ENCODE measurements around the gene ULK2. TPM values are rescaled to one million over a fixed set of nuclear protein-coding genes. Genes with fewer than 3 reads are reported as not detected.

ULK2 gene
- total RNA-seq, 1 experiment from 2014 or later, result 12.9 TPM

DNA sequence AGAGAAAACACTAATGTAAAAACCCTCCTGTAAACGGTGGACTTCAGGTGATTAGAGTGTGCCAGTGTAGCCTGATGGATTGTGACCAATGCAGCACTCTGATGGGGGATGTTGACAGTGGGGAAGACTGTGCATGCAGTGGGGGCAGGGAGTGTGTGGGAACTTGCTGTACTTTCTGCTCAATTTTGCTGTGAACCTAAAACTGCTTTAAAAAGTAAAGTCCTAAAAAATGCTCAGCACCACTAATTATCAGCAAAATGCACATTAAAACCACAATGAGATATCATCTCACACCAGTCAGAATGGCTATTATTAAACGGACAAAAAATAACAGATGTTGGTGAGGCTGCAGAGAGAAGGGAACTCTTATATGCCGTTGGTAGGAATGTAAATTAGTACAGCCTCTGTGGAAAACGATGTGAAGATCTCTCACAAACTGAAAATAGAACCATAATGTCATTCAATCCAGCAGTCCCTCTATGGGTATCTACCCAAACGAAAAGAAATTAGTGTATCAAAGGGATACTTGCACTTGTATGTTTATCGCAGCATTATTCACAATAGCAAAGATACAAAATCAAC, 9.7 kb upstream of the ULK2 start:
- DNase-seq (ENCODE audit: low spot score), result no peak
- Histone ChIP-seq H3K9me3 (ENCODE audit: low read depth, low read length, poor library complexity, severe bottlenecking) (no peaks in the 10 kb centered on the region), H3K27me3 (replicated peaks; ENCODE audit: insufficient read depth, low read depth, low read length, poor library complexity) (no peaks in the 10 kb centered on the region), H3K36me3 (ENCODE audit: insufficient read depth, low read length, poor library complexity, severe bottlenecking) (no peaks in the 10 kb centered on the region), H3K4me1 (ENCODE audit: insufficient read depth, low read length, poor library complexity, severe bottlenecking) (no peaks in the 10 kb centered on the region), H3K27ac (ENCODE audit: low read depth, low read length, poor library complexity, severe bottlenecking) (no peak overlapping the region), H3K4me3 (ENCODE audit: low read depth, low read length, poor library complexity, severe bottlenecking) (no peak overlapping the region)
- no TSS peak for BruUV-seq (replicated peaks)
- intact Hi-C loops (cut with micrococcal nuclease; ENCODE audit: unreplicated experiment), result no loop called here
- ChIA-PET POLR2A (ENCODE audit: low non-redundant PET) (no interaction called here), CTCF (no interaction called here)
- TF ChIP-seq, protein P1, sequence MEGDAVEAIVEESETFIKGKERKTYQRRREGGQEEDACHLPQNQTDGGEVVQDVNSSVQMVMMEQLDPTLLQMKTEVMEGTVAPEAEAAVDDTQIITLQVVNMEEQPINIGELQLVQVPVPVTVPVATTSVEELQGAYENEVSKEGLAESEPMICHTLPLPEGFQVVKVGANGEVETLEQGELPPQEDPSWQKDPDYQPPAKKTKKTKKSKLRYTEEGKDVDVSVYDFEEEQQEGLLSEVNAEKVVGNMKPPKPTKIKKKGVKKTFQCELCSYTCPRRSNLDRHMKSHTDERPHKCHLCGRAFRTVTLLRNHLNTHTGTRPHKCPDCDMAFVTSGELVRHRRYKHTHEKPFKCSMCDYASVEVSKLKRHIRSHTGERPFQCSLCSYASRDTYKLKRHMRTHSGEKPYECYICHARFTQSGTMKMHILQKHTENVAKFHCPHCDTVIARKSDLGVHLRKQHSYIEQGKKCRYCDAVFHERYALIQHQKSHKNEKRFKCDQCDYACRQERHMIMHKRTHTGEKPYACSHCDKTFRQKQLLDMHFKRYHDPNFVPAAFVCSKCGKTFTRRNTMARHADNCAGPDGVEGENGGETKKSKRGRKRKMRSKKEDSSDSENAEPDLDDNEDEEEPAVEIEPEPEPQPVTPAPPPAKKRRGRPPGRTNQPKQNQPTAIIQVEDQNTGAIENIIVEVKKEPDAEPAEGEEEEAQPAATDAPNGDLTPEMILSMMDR (conservative IDR thresholded peaks at IDR 0.05; ENCODE audit: low read depth, low read length), result no peak
- TF ChIP-seq EZH2 (IDR thresholded peaks at IDR 0.05; ENCODE audit: borderline replicate concordance, low read depth, low read length, poor library complexity, severe bottlenecking), result no peak

DNA sequence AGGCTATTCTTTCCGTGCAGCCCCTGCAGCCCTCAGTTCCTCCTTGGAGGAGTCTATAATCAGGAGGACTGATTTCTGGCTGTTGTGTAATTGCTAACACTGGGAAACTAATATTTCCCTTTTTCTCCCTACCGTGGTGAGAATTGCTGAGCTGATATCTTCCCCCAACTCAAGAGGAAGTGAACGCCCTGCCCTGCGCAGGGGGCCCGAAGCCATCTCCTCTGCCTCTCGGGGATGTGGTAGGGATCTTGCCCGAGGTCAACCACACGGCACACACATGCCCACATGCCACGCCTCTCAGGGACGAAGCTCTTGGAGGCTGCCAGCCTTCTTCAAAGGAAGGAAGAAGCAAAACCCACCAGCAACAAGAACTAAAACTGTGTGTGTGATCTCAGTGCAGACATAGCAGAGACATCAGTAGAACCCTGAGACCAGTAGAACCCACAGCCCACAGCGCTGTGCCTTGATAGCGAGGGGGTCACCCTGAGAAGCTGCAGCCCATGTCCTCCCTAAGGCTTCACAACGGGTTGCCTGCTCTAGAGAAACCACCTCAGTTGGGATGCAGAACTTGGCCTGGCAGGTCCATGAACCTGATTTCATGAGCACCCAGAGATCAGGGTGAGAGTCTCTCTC, 8.9 kb upstream of the ULK2 start:
- no TSS peak for BruUV-seq (replicated peaks)
- TF ChIP-seq, protein P1 (conservative IDR thresholded peaks at IDR 0.05; ENCODE audit: low read depth, low read length), result no peak
- CTCF ChIA-PET, result no interaction called here
- Histone ChIP-seq H3K27ac (ENCODE audit: low read depth, low read length, poor library complexity, severe bottlenecking) (no peak overlapping the region), H3K36me3 (ENCODE audit: insufficient read depth, low read length, poor library complexity, severe bottlenecking) (no peaks in the 10 kb centered on the region), H3K27me3 (replicated peaks; ENCODE audit: insufficient read depth, low read depth, low read length, poor library complexity) (no peaks in the 10 kb centered on the region), H3K4me1 (ENCODE audit: insufficient read depth, low read length, poor library complexity, severe bottlenecking) (no peaks in the 10 kb centered on the region), H3K4me3 (ENCODE audit: low read depth, low read length, poor library complexity, severe bottlenecking) (no peak overlapping the region), H3K9me3 (ENCODE audit: low read depth, low read length, poor library complexity, severe bottlenecking) (no peaks in the 10 kb centered on the region)
- POLR2A ChIA-PET (ENCODE audit: low non-redundant PET), result no interaction called here
- intact Hi-C loops (cut with micrococcal nuclease; ENCODE audit: unreplicated experiment), result no loop called here
- DNase-seq (ENCODE audit: low spot score), result no peak

DNA sequence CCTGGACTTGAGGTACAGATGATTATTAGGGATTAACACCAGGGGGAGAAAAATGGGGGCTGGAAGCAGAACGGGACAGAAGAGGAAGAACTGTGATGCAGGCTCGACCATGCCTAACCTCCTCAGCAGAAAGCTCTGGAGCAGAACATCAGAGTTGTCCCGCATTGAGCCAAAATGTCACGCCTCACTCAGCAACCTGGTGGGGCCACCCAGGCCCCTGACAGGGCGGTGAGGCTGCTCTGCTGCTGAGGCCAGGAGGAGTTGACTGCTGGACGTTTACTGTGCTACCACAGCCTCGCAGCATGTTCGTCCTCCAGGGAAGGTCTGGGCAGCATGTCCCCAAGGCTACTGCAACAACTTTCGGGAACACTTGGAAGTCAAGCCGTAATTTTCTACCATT, 6.5 kb upstream of the ULK2 start:
- no peak for TF ChIP-seq EZH2 (IDR thresholded peaks at IDR 0.05; ENCODE audit: borderline replicate concordance, low read depth, low read length, poor library complexity, severe bottlenecking)
- TF ChIP-seq, protein P1 (conservative IDR thresholded peaks at IDR 0.05; ENCODE audit: low read depth, low read length), result no peak
- BruUV-seq (replicated peaks), result no TSS peak
- no peaks in the 10 kb centered on the region for H3K27me3 ChIP-seq (replicated peaks; ENCODE audit: insufficient read depth, low read depth, low read length, poor library complexity)
- no peaks in the 10 kb centered on the region for H3K4me1 ChIP-seq (ENCODE audit: insufficient read depth, low read length, poor library complexity, severe bottlenecking)
- intact Hi-C loops (cut with micrococcal nuclease; ENCODE audit: unreplicated experiment), result no loop called here
- H3K36me3 ChIP-seq (ENCODE audit: insufficient read depth, low read length, poor library complexity, severe bottlenecking), result no peaks in the 10 kb centered on the region
- H3K27ac ChIP-seq (ENCODE audit: low read depth, low read length, poor library complexity, severe bottlenecking), result no peak overlapping the region
- DNase-seq (ENCODE audit: low spot score), result no peak
- CTCF ChIA-PET, result no interaction called here
- no peak overlapping the region for H3K4me3 ChIP-seq (ENCODE audit: low read depth, low read length, poor library complexity, severe bottlenecking)
- POLR2A ChIA-PET (ENCODE audit: low non-redundant PET), result no interaction called here
- H3K9me3 ChIP-seq (ENCODE audit: low read depth, low read length, poor library complexity, severe bottlenecking), result no peaks in the 10 kb centered on the region
